RWPE2 (cell line): ENCODE results near the gene TM9SF1.

Experiments used
- ATAC-seq: fragments of 200-7000 bp; cut with Tn5 transposase; 3 replicates; pipeline ENCODE4 v1.9.1; 2021; ENCODE audit warnings: low read depth
- DNase-seq: peaks from one replicate; pipeline ENCODE4 v3.0.0-alpha.2; 2020; ENCODE audit warnings: low spot score
- H3K27ac ChIP-seq: fragments of 450-650 bp; 2 replicates; pipeline ENCODE4 v1.5.1; 2017; ENCODE audit warnings: mild to moderate bottlenecking; ENCODE audit not compliant: poor library complexity, severe bottlenecking
- H3K27me3 ChIP-seq: fragments of 250-450 bp; sonication (Bioruptor Pico); 2 replicates; pipeline ENCODE4 v1.5.1; 2021; ENCODE audit warnings: mild to moderate bottlenecking, moderate library complexity; ENCODE audit not compliant: insufficient read depth, poor library complexity, severe bottlenecking
- H3K36me3 ChIP-seq: fragments of 250-450 bp; sonication (Bioruptor Pico); 2 replicates; pipeline ENCODE4 v1.5.1; 2020; ENCODE audit warnings: low read depth, mild to moderate bottlenecking, moderate library complexity
- H3K4me1 ChIP-seq: fragments of 250-450 bp; sonication (Bioruptor Pico); 2 replicates; pipeline ENCODE4 v1.5.1; 2021; ENCODE audit warnings: mild to moderate bottlenecking, moderate library complexity; ENCODE audit not compliant: insufficient read depth, poor library complexity, severe bottlenecking
- H3K4me3 ChIP-seq: fragments of 250-450 bp; sonication (Bioruptor Pico); 2 replicates; pipeline ENCODE4 v1.5.1; 2021; ENCODE audit warnings: mild to moderate bottlenecking, moderate library complexity; ENCODE audit not compliant: severe bottlenecking
- H3K9me3 ChIP-seq: fragments of 250-450 bp; sonication (Bioruptor Pico); 2 replicates; pipeline ENCODE4 v1.5.1; 2021; ENCODE audit warnings: mild to moderate bottlenecking, moderate library complexity; ENCODE audit not compliant: severe bottlenecking
- CTCF ChIP-seq: fragments of 450-650 bp; IDR thresholded peaks from one replicate; pipeline ENCODE4 v1.5.1; 2017; ENCODE audit warnings: mild to moderate bottlenecking, moderate library complexity; ENCODE audit not compliant: poor library complexity, severe bottlenecking

TM9SF1 gene

GRCh38 chr14:24215495-24216344 is 20.5 kb upstream of the TM9SF1 start, which contains the start of gene MDP1:
TSS of gene MDP1 (minus strand) at chr14:24216066. CDS start at chr14:24215955, 111 bp downstream.
- Histone ChIP-seq H3K27ac (peak within 1 kb of the TSS; percentile 82), H3K27me3 (no peaks in the 10 kb centered on the region), H3K36me3 (peaks cover 56% of the 10 kb centered on the region), H3K4me1 (peaks cover 13% of the 10 kb centered on the region), H3K9me3 (no peaks in the 10 kb centered on the region), H3K4me3 (peak within 1 kb of the TSS; percentile 54)
- DNase-seq, result peak; percentile 83
- peak; percentile 55 for ATAC-seq
- peak; percentile 91 for TF ChIP-seq CTCF

- H3K27me3 ChIP-seq, result no peaks in the 10 kb centered on the region
- ATAC-seq, result no peak
Measured at GRCh38 chr14:24213866-24214662, 18.8 kb upstream of the TM9SF1 start.

GRCh38 chr14:24212924-24213865 is 18.0 kb upstream of the TM9SF1 start, which contains the start of gene CHMP4A:
TSS of gene CHMP4A (minus strand) at chr14:24213488. CDS start at chr14:24213439, 49 bp downstream.
- ATAC-seq (peak; percentile 89), DNase-seq (peak; percentile 100)
- peak within 1 kb of the TSS; percentile 79 for H3K4me3 ChIP-seq
- H3K4me1 ChIP-seq, result peaks cover 13% of the 10 kb centered on the region
- peaks cover 57% of the 10 kb centered on the region for H3K36me3 ChIP-seq
- no peaks in the 10 kb centered on the region for H3K27me3 ChIP-seq
- H3K27ac ChIP-seq, result peak within 1 kb of the TSS; percentile 82
- TF ChIP-seq CTCF, result no peak
- no peaks in the 10 kb centered on the region for H3K9me3 ChIP-seq

More at GRCh38 chr14:24213866-24214662, 18.8 kb upstream of the TM9SF1 start:
- peak overlapping the region; percentile 79 for H3K4me3 ChIP-seq
- DNase-seq, result no peak
- H3K4me1 ChIP-seq, result peaks cover 13% of the 10 kb centered on the region
- H3K36me3 ChIP-seq, result peaks cover 62% of the 10 kb centered on the region
- H3K9me3 ChIP-seq, result no peaks in the 10 kb centered on the region
- peak overlapping the region; percentile 82 for H3K27ac ChIP-seq
- TF ChIP-seq CTCF, result peak; percentile 10

GRCh38 chr14:24211311-24211710 is 16.1 kb upstream of the TM9SF1 start:
- DNase-seq, result no peak
- no peak overlapping the region for H3K4me3 ChIP-seq
- no peaks in the 10 kb centered on the region for H3K9me3 ChIP-seq
- TF ChIP-seq CTCF, result no peak
- H3K27me3 ChIP-seq, result no peaks in the 10 kb centered on the region
- peaks cover 56% of the 10 kb centered on the region for H3K36me3 ChIP-seq
- H3K4me1 ChIP-seq, result peaks cover 13% of the 10 kb centered on the region
- H3K27ac ChIP-seq, result no peak overlapping the region
- no peak for ATAC-seq
